H1 (cell line): ENCODE measurements around the gene TMEM135. TPM values are rescaled to one million over a fixed set of nuclear protein-coding genes. Genes with fewer than 3 reads are reported as not detected.

ENCODE experiments used
- CTCF ChIA-PET: fragments of 300-600 bp; sonication (Branson Sonifier 250); formaldehyde crosslinking; loops from one replicate; lab custom pipeline; 2021; ENCODE audit not compliant: partially characterized antibody; lab: Charles Lee
- POLR2A ChIA-PET: fragments of 300-600 bp; sonication (Branson Sonifier 250); formaldehyde crosslinking; loops from one replicate; lab custom pipeline; 2021; ENCODE audit warnings: inconsistent platforms; ENCODE audit not compliant: partially characterized antibody; lab: Charles Lee
- DNase-seq, 2 experiments: peaks; one replicate each; pipeline versions ENCODE4 v3.0.0 to v3.0.0-alpha.2; 2010 to 2022; ENCODE audit warnings: low spot score in 2 of 2, low read depth in 1 of 2, mixed read lengths in 1 of 2
- FAIRE-seq: peaks from 2 replicates; lab custom pipeline; 2011; peaks lifted over from hg19 to GRCh38; lab: Jason Lieb, UNC
- H2AFZ ChIP-seq: 2 replicates; pipeline ENCODE4 v1.8.1; 2012; ENCODE audit warnings: low read length, inconsistent platforms
- H2AK5ac ChIP-seq: 2 replicates; pipeline ENCODE4 v1.6.1; 2013; ENCODE audit warnings: low read depth, low read length
- H2BK120ac ChIP-seq: replicated peaks from 2 replicates; pipeline ENCODE3; 2013; ENCODE audit warnings: low read depth, low read length, inconsistent platforms
- H2BK12ac ChIP-seq: 2 replicates; pipeline ENCODE4 v1.6.1; 2013; ENCODE audit warnings: low read depth, low read length
- H2BK15ac ChIP-seq: 2 replicates; pipeline ENCODE4 v1.6.1; 2013; ENCODE audit warnings: low read length
- H2BK20ac ChIP-seq: 2 replicates; pipeline ENCODE4 v1.6.1; 2013; ENCODE audit warnings: low read length
- H2BK5ac ChIP-seq: 2 replicates; pipeline ENCODE4 v1.6.1; 2013; ENCODE audit warnings: low read depth, low read length
- H3K14ac ChIP-seq: 2 replicates; pipeline ENCODE4 v1.6.1; 2013; ENCODE audit warnings: inconsistent platforms; ENCODE audit not compliant: insufficient read length
- H3K18ac ChIP-seq: 2 replicates; pipeline ENCODE4 v1.6.1; 2013; ENCODE audit warnings: low read length; ENCODE audit errors: extremely low read depth
- H3K23ac ChIP-seq: 2 replicates; pipeline ENCODE4 v1.6.1; 2013; ENCODE audit warnings: inconsistent platforms; ENCODE audit not compliant: insufficient read length
- H3K23me2 ChIP-seq: 2 replicates; pipeline ENCODE4 v1.6.1; 2013; ENCODE audit warnings: low read depth, low read length
- H3K27ac ChIP-seq: 2 replicates; pipeline ENCODE4 v1.6.1; 2011; ENCODE audit warnings: low read depth, low read length, inconsistent platforms
- H3K27me3 ChIP-seq, 4 experiments: replicated peaks in 1 of 4; 1 replicate in 1 of 4; 2 replicates in 3 of 4; pipeline versions ENCODE4 v1.6.1 to v1.8.1; 2011 to 2013; ENCODE audit warnings: low read length in 3 of 4, mild to moderate bottlenecking in 3 of 4, inconsistent platforms in 2 of 4, mixed read lengths in 2 of 4, moderate library complexity in 1 of 4; ENCODE audit not compliant: control insufficient read depth in 3 of 4, insufficient read depth in 3 of 4; ENCODE audit errors: extremely low read depth in 1 of 4
- H3K36me3 ChIP-seq, 4 experiments: 2 replicates each; pipeline versions ENCODE4 v1.6.1 to v1.8.1; 2011 to 2013; ENCODE audit warnings: mild to moderate bottlenecking in 4 of 4, low read length in 3 of 4, moderate library complexity in 2 of 4, control low read depth in 1 of 4, inconsistent platforms in 1 of 4; ENCODE audit not compliant: insufficient read depth in 4 of 4, control insufficient read depth in 2 of 4
- H3K4ac ChIP-seq: replicated peaks from 2 replicates; pipeline ENCODE3; 2013; ENCODE audit warnings: low read length, low read depth, mixed read lengths, inconsistent platforms; ENCODE audit not compliant: insufficient read length
- H3K4me1 ChIP-seq, 4 experiments: replicated peaks in 1 of 4; 1 replicate in 1 of 4; 2 replicates in 3 of 4; pipeline versions ENCODE4 v1.6.1 to v1.8.1; 2011 to 2013; ENCODE audit warnings: low read length in 3 of 4, inconsistent platforms in 2 of 4, mixed read lengths in 1 of 4; ENCODE audit not compliant: insufficient read depth in 4 of 4, control insufficient read depth in 3 of 4
- H3K4me2 ChIP-seq, 2 experiments: 2 replicates each; pipeline versions ENCODE4 v1.6.1 to v1.8.1; 2011 to 2013; ENCODE audit warnings: low read depth in 2 of 2, low read length in 2 of 2, control low read depth in 1 of 2, inconsistent platforms in 1 of 2, mild to moderate bottlenecking in 1 of 2; ENCODE audit not compliant: insufficient read depth in 1 of 2
- H3K4me3 ChIP-seq, 4 experiments: fragments of 200-600, 300-600 bp in 1 of 4; sonication (generic), shearing (Covaris generic), sonication (Bioruptor Twin) in 1 of 4; 2 replicates each; pipeline versions ENCODE4 v1.5.1 to v1.8.1; 2011 to 2016; ENCODE audit warnings: low read length in 4 of 4, low read depth in 3 of 4, control low read depth in 2 of 4, inconsistent platforms in 2 of 4, mild to moderate bottlenecking in 2 of 4, mixed read lengths in 1 of 4, moderate library complexity in 1 of 4; ENCODE audit not compliant: insufficient read depth in 2 of 4; ENCODE audit errors: extremely low read depth in 1 of 4
- H3K56ac ChIP-seq: replicated peaks from 2 replicates; pipeline ENCODE3; 2013; ENCODE audit warnings: low read depth, mild to moderate bottlenecking, mixed read lengths, low read length, inconsistent platforms; ENCODE audit not compliant: insufficient read length
- H3K79me1 ChIP-seq: 2 replicates; pipeline ENCODE4 v1.6.1; 2013; ENCODE audit warnings: low read depth, low read length, control low read depth
- H3K79me2 ChIP-seq, 2 experiments: 2 replicates each; pipeline versions ENCODE4 v1.6.1 to v1.8.1; 2012 to 2013; ENCODE audit warnings: low read length in 2 of 2, mild to moderate bottlenecking in 2 of 2, inconsistent platforms in 1 of 2; ENCODE audit not compliant: insufficient read depth in 2 of 2, control insufficient read depth in 1 of 2
- H3K9ac ChIP-seq, 4 experiments: replicated peaks in 1 of 4; 1 replicate in 1 of 4; 2 replicates in 3 of 4; pipeline versions ENCODE4 v1.6.1 to v1.8.1; 2011 to 2013; ENCODE audit warnings: low read depth in 3 of 4, low read length in 3 of 4, control low read depth in 2 of 4, mild to moderate bottlenecking in 2 of 4, moderate library complexity in 2 of 4, inconsistent platforms in 1 of 4; ENCODE audit errors: extremely low read depth in 1 of 4
- H3K9me3 ChIP-seq, 2 experiments: 2 replicates each; pipeline versions ENCODE4 v1.6.1 to v1.8.1; 2012 to 2013; ENCODE audit warnings: mild to moderate bottlenecking in 2 of 2, moderate library complexity in 2 of 2, control low read depth in 1 of 2, inconsistent platforms in 1 of 2, low read depth in 1 of 2, low read length in 1 of 2, mixed read lengths in 1 of 2; ENCODE audit not compliant: insufficient read depth in 2 of 2
- H4K20me1 ChIP-seq, 2 experiments: replicated peaks in 1 of 2; 2 replicates each; pipeline versions ENCODE3 to v1.8.1; 2011 to 2013; ENCODE audit warnings: inconsistent platforms in 2 of 2, low read length in 2 of 2, mild to moderate bottlenecking in 1 of 2; ENCODE audit not compliant: insufficient read depth in 2 of 2, control insufficient read depth in 1 of 2
- H4K5ac ChIP-seq: 2 replicates; pipeline ENCODE4 v1.6.1; 2013; ENCODE audit warnings: low read length, low read depth, mixed read lengths, inconsistent platforms; ENCODE audit not compliant: insufficient read length
- H4K8ac ChIP-seq: 2 replicates; pipeline ENCODE4 v1.8.0; 2013; ENCODE audit warnings: mild to moderate bottlenecking, moderate library complexity, low read length, inconsistent platforms; ENCODE audit not compliant: insufficient read depth; ENCODE audit errors: extremely low read depth
- H4K91ac ChIP-seq: replicated peaks from 2 replicates; pipeline ENCODE3; 2013; ENCODE audit warnings: low read length, mixed read lengths, inconsistent platforms; ENCODE audit not compliant: insufficient read length
- EGR1 ChIP-seq: IDR thresholded peaks from 2 replicates; pipeline ENCODE4 v1.6.1; 2011; ENCODE audit warnings: low read depth, low read length, borderline replicate concordance
- FOSL1 ChIP-seq: IDR thresholded peaks from 2 replicates; pipeline ENCODE4 v1.6.1; 2011; ENCODE audit warnings: mild to moderate bottlenecking, low read depth, low read length, moderate library complexity; ENCODE audit not compliant: insufficient read depth
- MAX ChIP-seq: IDR thresholded peaks from 2 replicates; pipeline ENCODE4 v1.6.1; 2012; ENCODE audit warnings: inconsistent platforms
- SIRT6 ChIP-seq: IDR thresholded peaks from one replicate; pipeline ENCODE4 v1.7.1; 2012; ENCODE audit warnings: low read length, inconsistent platforms
- TAF1 ChIP-seq: IDR thresholded peaks from 2 replicates; pipeline ENCODE4 v1.6.1; 2011; ENCODE audit warnings: mild to moderate bottlenecking, low read depth, low read length
- TAF7 ChIP-seq: optimal IDR thresholded peaks from 2 replicates; pipeline ENCODE3; 2011; ENCODE audit warnings: low read depth, mild to moderate bottlenecking, inconsistent platforms, low read length, moderate library complexity, borderline replicate concordance
- TBP ChIP-seq: IDR thresholded peaks from 2 replicates; pipeline ENCODE4 v1.6.1; 2011; ENCODE audit warnings: low read depth, low read length, improper control_type of control experiment
- WGBS, 2 experiments: shearing (Covaris generic) in 1 of 2; methylation state at CpG; one replicate each; pipeline versions ENCODE4 v1.1.6 to v1.1.7; 2013 to 2015; ENCODE audit warnings: low lambda C conversion rate in 2 of 2, mixed read lengths in 2 of 2, inconsistent platforms in 1 of 2, low coverage in 1 of 2, missing lambda C conversion rate in 1 of 2; ENCODE audit not compliant: insufficient replicate concordance in 2 of 2, insufficient coverage in 1 of 2, insufficient read length in 1 of 2; ENCODE audit errors: extremely low coverage in 1 of 2, missing lambda C conversion rate in 1 of 2; 5-methylcytosine and 5-hydroxymethylcytosine counted together
- polyA plus RNA-seq, 7 experiments: library from polyadenylated mRNA; depleted of rRNA in 3 of 7; stranded (reverse) in 5 of 7; unstranded in 2 of 7; fragments of >200 nt in 5 of 7; fragments of 200-250 nt in 2 of 7; gene quantifications; 1 replicate in 5 of 7; 2 replicates in 1 of 7; 4 replicates in 1 of 7; pipeline versions ENCODE4 v1.2.1 to v1.2.3, GENCODE V29; 2011 to 2013; ENCODE audit warnings: missing spikeins in 2 of 7, mixed read lengths in 2 of 7
- total RNA-seq: library from RNA; stranded (reverse); fragmentation: NEBNext Ultra II Directional; extraction: Animal tissue kit (Norgen Biotek cat#: 25700); gene quantifications from 2 replicates; pipeline ENCODE4 v1.2.1, GENCODE V29; 2021

The TMEM135 gene
- total and polyA plus RNA-seq, 2 of the 8 experiments (the other 6 are each of a cell fraction or from before 2014, with no cell fraction given) = 9.3 to 31.3 TPM

- H3K18ac ChIP-seq = no peak overlapping the region
- ChIA-PET CTCF (interaction anchor here (1.4 kb wide), 1 partner anchor 9 kb away, joined by 7 read pairs; no protein-coding TSS in a partner anchor), POLR2A (no interaction called here)
- H3K4me2 ChIP-seq = no peak overlapping the region
- H3K27me3 ChIP-seq = no peaks in the 10 kb centered on the region
- no peak for FAIRE-seq
- no peak overlapping the region for H3K4ac ChIP-seq
- no peaks in the 10 kb centered on the region for H3K9me3 ChIP-seq
- H3K27ac ChIP-seq = no peak overlapping the region
- H3K14ac ChIP-seq = no peak overlapping the region
- no peak for DNase-seq
- no peak overlapping the region for H2BK20ac ChIP-seq
- H3K56ac ChIP-seq = no peak overlapping the region
- no peak overlapping the region for H4K5ac ChIP-seq
- no peaks in the 10 kb centered on the region for H3K79me2 ChIP-seq
- no peak overlapping the region for H3K9ac ChIP-seq
- no peaks in the 10 kb centered on the region for H4K20me1 ChIP-seq
- H3K4me3 ChIP-seq = no peak overlapping the region
- H3K4me1 ChIP-seq = no peaks in the 10 kb centered on the region
- H2AFZ ChIP-seq = no peak overlapping the region
- no peaks in the 10 kb centered on the region for H3K79me1 ChIP-seq
- H3K23me2 ChIP-seq = no peaks in the 10 kb centered on the region
- WGBS, 2 experiments = 100% methylated on average over 1 of the region's 1 CpG; no CpG with 5 or more reads in 1 of the 2 experiments
- H2AK5ac ChIP-seq = no peak overlapping the region
- no peak overlapping the region for H2BK12ac ChIP-seq
- H4K8ac ChIP-seq = no peak overlapping the region
- no peak overlapping the region for H2BK5ac ChIP-seq
- no peak overlapping the region for H2BK120ac ChIP-seq
- no peak overlapping the region for H3K23ac ChIP-seq
- H4K91ac ChIP-seq = no peak overlapping the region
- TF ChIP-seq MAX (no peak), TAF1 (no peak), FOSL1 (no peak), SIRT6 (no peak), TAF7 (no peak), EGR1 (no peak), TBP (no peak)
- no peaks in the 10 kb centered on the region for H3K36me3 ChIP-seq
- H2BK15ac ChIP-seq = no peak overlapping the region
Measured at GRCh38 chr11:87002918-87003317, 34.8 kb upstream of the TMEM135 start.
